Esophagus (tissue), 2 donors: ENCODE data around the gene MON1A. TPM values are rescaled to one million over a fixed set of nuclear protein-coding genes. Genes with fewer than 3 reads are reported as not detected.
"Not testable (repeated sequence)": the region's sequence is repeated elsewhere in the genome, so short reads cannot be mapped to it uniquely, and the experiment has no call there.

Experiments used
- H3K27ac ChIP-seq, 2 donors: one replicate each; pipeline ENCODE4 v1.5.1; 2013; ENCODE audit warnings: low read depth in 2 of 2, mild to moderate bottlenecking in 2 of 2, inconsistent platforms in 1 of 2, low read length in 1 of 2, moderate library complexity in 1 of 2
- H3K27me3 ChIP-seq, 2 donors: one replicate each; pipeline ENCODE4 v1.6.1; 2013; ENCODE audit warnings: low read length in 2 of 2, control low read depth in 1 of 2, mild to moderate bottlenecking in 1 of 2; ENCODE audit not compliant: insufficient read depth in 2 of 2, control insufficient read depth in 1 of 2
- H3K36me3 ChIP-seq, 2 donors: one replicate each; pipeline ENCODE4 v1.6.1; 2013; ENCODE audit warnings: low read length in 1 of 2; ENCODE audit not compliant: control insufficient read depth in 2 of 2, insufficient read depth in 2 of 2
- H3K4me1 ChIP-seq, 2 donors: one replicate each; pipeline ENCODE4 v1.6.1; 2013; ENCODE audit warnings: low read length in 1 of 2; ENCODE audit not compliant: control insufficient read depth in 2 of 2, insufficient read depth in 2 of 2
- H3K4me3 ChIP-seq, 2 donors: one replicate each; pipeline ENCODE4 v1.5.1; 2013; ENCODE audit warnings: low read length in 2 of 2, mild to moderate bottlenecking in 2 of 2, low read depth in 1 of 2, moderate library complexity in 1 of 2
- H3K9me3 ChIP-seq, 2 donors: one replicate each; pipeline ENCODE4 v1.6.1; 2013; ENCODE audit warnings: mild to moderate bottlenecking in 2 of 2, low read depth in 1 of 2, low read length in 1 of 2, moderate library complexity in 1 of 2; ENCODE audit not compliant: control insufficient read depth in 2 of 2, insufficient read depth in 1 of 2
- WGBS, 2 donors: extraction: QIAGEN DNeasy Blood & Tissue Kit; methylation state at CpG; one replicate each; pipeline ENCODE4 v1.1.7; 2013; 5-methylcytosine and 5-hydroxymethylcytosine counted together
- polyA plus RNA-seq, 2 donors: library from polyadenylated mRNA; stranded (reverse); fragments of 200-250 nt; gene quantifications; one replicate each; pipeline ENCODE4 v1.2.3, GENCODE V29; 2013
- donor health status: healthy with polysubstance abuse.
- donor health status: Bipolar disorder and iron deficiency.

MON1A gene
- polyA plus RNA-seq, 2 donors = 7.0 to 10.2 TPM

DNA sequence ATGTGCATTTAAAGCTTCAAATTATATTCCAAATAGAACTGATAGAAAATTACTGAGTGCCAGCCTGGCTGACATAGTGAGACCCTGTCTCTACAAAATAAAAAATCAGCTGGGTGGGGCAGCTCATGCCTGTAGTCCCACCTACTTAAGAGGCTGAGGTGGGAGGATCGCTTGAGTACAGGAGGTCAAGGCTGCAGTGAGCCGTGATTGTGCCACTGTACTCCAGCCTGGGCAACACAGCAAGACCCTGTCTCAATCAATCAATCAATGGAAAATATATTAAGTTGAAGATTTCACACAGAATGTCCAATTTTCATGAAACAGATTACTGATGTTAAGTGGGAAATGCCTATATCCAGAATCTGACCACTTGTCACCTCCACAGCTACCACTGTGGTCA, 4.1 kb downstream of the MON1A start:
- Histone ChIP-seq H3K4me3 (no peak overlapping the region), H3K36me3 (no peaks in the 10 kb centered on the region), H3K27ac (no peak overlapping the region), H3K27me3 (no peaks in the 10 kb centered on the region), H3K9me3 (no peaks in the 10 kb centered on the region), H3K4me1 (peaks cover 0 to 5% of the 10 kb centered on the region in 2 donors)
- WGBS, 2 donors = 77 to 91% methylated on average over 2 of the region's 2 CpGs

DNA sequence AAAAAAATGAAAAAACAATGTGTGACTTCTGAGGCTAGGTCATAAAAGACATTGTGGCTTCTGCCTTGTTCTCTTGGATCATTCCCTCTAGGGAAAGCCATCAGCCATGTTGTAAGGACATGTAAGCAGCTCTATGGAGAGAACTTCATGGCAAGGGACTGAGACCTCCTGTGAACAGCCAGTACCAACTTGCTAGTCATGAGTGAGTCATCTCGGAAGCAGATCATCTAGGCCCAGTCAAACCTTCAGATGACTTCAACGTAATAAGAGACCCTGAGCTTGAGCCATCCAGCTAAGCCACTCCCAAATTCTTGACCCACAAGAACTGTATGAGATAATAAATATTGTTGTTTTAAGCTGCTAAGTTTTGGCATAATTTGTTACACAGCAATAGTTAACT, 4.9 kb downstream of the MON1A start:
- Histone ChIP-seq H3K36me3 (no peaks in the 10 kb centered on the region), H3K4me3 (no peak overlapping the region), H3K27ac (no peak overlapping the region), H3K4me1 (peaks cover 0 to 5% of the 10 kb centered on the region in 2 donors), H3K27me3 (no peaks in the 10 kb centered on the region), H3K9me3 (no peaks in the 10 kb centered on the region)
- WGBS, 2 donors = 48 to 59% methylated on average over 2 of the region's 2 CpGs

DNA sequence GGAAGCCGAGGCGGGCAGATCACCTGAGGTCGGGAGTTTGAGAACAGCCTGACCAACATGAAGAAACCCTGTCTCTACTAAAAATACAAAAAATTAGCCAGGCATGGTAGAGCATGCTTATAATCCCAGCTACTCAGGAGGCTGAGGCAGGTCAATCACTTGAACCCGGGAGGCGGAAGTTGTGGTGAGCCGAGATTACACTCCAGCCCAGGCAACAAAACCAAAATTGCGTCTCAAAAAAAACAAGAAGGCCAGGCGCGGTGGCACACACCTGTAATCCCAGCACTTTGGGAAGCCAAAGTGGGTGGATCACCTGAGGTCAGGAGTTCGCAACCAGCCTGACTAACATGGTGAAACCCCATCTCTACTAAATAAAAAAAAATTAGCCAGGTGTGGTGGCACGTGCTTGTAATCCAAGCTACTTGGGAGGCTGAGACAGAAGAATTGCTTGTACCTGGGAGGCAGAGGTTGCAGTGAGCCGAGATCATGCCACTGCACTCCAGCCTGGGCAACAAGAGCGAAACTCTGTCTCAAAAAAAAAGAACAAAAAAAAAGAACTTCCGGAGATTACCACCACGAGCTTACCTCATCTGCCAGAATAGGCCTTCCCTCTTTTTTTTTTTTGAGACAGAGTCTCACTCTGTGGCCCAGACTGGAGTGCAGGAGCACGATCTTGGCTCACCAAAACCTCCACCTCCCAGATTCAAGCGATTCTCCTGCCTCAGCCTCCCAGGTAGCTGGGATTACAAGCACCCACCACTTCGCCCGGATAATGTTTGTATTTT, 11.6 kb downstream of the MON1A start:
- not testable (repeated sequence) for H3K9me3 ChIP-seq, H3K36me3 ChIP-seq, H3K4me3 ChIP-seq, H3K27me3 ChIP-seq, H3K27ac ChIP-seq, H3K4me1 ChIP-seq
- WGBS, 2 donors = 92% methylated on average over 19 of the region's 19 CpGs

DNA sequence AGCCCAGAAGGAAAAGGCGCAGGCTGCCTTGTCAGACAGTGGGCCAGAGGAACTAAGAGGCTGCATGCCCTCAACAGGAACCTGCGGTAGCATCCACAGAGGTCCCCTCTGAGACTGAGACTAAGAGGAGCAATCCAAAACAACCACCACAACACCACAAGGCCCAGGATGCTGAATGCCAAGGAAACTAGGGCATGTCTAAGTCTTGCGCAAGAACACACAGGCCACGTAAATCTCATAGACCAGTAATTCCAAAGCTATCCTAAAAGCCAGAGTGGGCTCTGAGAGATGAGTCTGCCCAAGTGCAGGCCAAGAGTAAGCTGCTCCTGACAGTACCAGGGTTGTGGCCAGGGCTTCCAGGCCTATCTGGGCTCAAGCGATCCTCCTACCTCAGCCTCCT, 12.9 kb downstream of the MON1A start:
- H3K27ac ChIP-seq = no peak overlapping the region
- no peaks in the 10 kb centered on the region for H3K9me3 ChIP-seq
- peaks cover 0 to 2% of the 10 kb centered on the region in 2 donors for H3K4me1 ChIP-seq
- no peak overlapping the region for H3K4me3 ChIP-seq
- peaks cover 5% of the 10 kb centered on the region in 2 donors for H3K36me3 ChIP-seq
- no peaks in the 10 kb centered on the region for H3K27me3 ChIP-seq
- WGBS, 2 donors = 87 to 89% methylated on average over 5 of the region's 5 CpGs

DNA sequence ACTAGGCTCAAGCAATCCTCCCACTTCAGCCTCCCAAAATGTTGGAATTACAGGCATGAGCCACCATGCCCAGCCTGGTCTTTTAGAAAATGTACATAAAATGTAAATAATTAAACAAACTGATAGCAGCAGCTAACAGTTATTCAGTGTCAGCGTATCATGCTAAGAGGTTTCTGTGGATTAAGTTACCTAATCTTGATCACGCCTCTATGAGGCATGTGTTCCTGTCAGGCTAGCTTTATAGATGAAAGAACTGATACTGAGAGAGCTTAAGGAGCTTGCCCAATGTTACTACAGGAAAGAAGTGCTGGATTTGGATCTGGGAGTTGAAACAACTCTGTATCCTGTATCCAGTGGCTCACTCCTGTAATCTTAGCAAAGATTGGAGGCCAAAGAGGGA, 14.7 kb downstream of the MON1A start:
- Histone ChIP-seq H3K4me3 (no peak overlapping the region), H3K27ac (no peak overlapping the region), H3K27me3 (no peaks in the 10 kb centered on the region), H3K36me3 (peaks cover 5 to 10% of the 10 kb centered on the region in 2 donors), H3K9me3 (no peaks in the 10 kb centered on the region), H3K4me1 (peaks cover 0 to 2% of the 10 kb centered on the region in 2 donors)
- 60 to 67% methylated on average over 2 of the region's 2 CpGs for WGBS, 2 donors

DNA sequence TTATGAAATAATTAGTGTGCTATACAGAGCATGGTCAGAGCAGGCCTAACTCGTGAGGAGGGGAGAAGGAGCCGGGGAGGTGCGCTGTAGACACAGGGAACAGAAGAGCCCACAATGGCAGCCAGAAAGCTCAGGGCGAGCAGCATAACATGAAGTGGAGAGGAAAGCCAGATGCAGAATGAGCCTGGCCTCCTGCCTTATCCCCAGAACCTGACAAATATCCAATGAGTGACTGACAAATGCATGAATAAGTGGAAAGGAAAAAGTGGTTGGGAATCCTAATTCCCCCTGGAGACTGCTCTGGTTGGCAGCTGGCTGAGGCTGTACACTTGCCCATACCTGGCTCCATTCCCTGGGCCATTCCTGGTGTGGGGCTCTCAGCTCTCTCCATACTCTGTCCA, 16.7 kb downstream of the MON1A start:
- H3K27me3 ChIP-seq = no peaks in the 10 kb centered on the region
- peaks cover 0 to 2% of the 10 kb centered on the region in 2 donors for H3K4me1 ChIP-seq
- H3K27ac ChIP-seq = no peak overlapping the region
- no peak overlapping the region for H3K4me3 ChIP-seq
- H3K9me3 ChIP-seq = no peaks in the 10 kb centered on the region
- peaks cover 5 to 20% of the 10 kb centered on the region in 2 donors for H3K36me3 ChIP-seq
- 88 to 95% methylated on average over 4 of the region's 4 CpGs for WGBS, 2 donors

DNA sequence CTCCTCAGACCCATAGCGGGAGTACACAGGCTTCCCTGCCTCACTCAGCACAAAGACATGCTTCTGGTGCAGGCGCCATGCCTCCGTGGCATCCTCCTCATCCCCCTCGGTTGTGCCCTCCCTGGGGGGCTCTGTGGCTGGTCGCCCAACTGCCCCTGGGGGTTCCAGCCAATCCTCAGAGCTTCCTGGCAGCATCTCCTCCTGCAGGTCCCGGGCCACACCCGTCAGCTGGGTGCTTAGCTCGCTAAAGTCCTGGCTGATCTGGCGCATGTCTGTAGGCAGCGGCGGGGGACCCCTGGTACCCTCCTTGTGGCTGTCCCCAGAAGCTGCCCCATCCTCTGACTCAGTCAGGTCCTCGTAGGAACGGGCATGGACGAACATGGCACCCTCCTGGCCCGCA, 18.0 kb downstream of the MON1A start:
- no peak overlapping the region for H3K4me3 ChIP-seq
- H3K9me3 ChIP-seq = no peaks in the 10 kb centered on the region
- H3K27me3 ChIP-seq = no peaks in the 10 kb centered on the region
- H3K36me3 ChIP-seq = peaks cover 5 to 20% of the 10 kb centered on the region in 2 donors
- H3K4me1 ChIP-seq = peaks cover 0 to 2% of the 10 kb centered on the region in 2 donors
- 88 to 89% methylated on average over 15 of the region's 15 CpGs for WGBS, 2 donors
- no peak overlapping the region for H3K27ac ChIP-seq

DNA sequence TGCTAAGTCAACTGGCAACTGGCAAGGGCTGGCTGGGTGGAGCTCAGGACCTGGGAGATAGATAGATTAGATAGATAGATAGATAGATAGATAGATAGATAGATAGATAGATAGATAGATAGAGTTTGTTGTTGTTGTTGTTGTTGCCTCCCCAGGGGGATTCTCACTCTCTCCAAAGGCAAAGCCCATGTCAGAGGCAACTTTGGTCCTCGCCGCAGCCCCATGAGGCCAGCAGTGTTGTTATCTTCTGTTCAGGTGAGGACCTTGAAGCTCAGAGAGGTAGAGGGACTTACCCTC, 18.5 kb downstream of the MON1A start:
- Histone ChIP-seq H3K9me3 (no peaks in the 10 kb centered on the region), H3K27ac (no peak overlapping the region), H3K36me3 (peaks cover 5 to 20% of the 10 kb centered on the region in 2 donors), H3K4me3 (no peak overlapping the region), H3K27me3 (no peaks in the 10 kb centered on the region), H3K4me1 (peaks cover 0 to 4% of the 10 kb centered on the region in 2 donors)
- 96 to 100% methylated on average over 2 of the region's 2 CpGs for WGBS, 2 donors

DNA sequence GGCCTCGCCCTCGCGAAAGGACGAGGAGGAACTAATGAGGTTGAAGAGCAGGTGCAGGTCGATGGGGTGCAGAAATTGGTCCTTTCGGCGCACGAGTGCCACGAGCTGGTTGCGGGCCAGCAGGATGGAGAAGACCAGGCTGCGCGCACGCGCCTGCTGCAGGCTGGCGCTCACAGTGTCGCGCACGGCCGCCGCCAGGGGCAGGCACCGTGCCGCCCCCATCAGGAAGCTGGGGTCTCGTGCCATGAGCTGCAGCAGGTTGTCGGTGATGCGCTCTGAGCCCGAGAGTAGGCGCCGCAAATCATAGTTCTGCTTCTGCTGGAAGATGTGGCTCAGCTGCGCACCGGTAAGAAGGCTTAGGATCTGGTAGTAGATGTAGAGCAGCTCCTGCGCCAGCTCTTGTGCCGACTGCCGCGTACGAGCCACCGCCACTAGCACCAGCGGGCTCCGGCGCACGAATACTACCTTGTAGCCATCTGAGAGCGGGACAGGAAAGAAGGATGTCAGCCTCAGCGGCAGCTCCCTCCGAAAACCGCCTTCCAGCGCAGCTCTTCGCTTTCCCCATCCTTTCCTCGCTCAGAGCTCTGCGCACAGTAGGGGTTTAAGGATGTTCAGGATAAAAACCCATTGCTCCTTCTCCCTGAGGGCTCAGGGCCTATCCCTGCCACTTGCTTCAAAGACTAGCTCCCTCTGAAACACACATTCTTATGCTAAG, 19.0 kb downstream of the MON1A start:
- H3K9me3 ChIP-seq = no peaks in the 10 kb centered on the region
- H3K27ac ChIP-seq = no peak overlapping the region
- H3K36me3 ChIP-seq = peaks cover 5 to 20% of the 10 kb centered on the region in 2 donors
- H3K4me3 ChIP-seq = no peak overlapping the region
- H3K27me3 ChIP-seq = no peaks in the 10 kb centered on the region
- peaks cover 0 to 4% of the 10 kb centered on the region in 2 donors for H3K4me1 ChIP-seq
- 85 to 87% methylated on average over 48 of the region's 48 CpGs for WGBS, 2 donors
